Keratinocyte (primary cell): ENCODE data around the gene FES. TPM values are rescaled to one million over a fixed set of nuclear protein-coding genes. Genes with fewer than 3 reads are reported as not detected.

Experiments
- DNase-seq: peaks from one replicate; pipeline ENCODE4 v3.0.0-alpha.2; 2011; ENCODE audit warnings: low read depth, missing footprints, low spot score
- FAIRE-seq: peaks from 2 replicates; lab custom pipeline; 2011; peaks lifted over from hg19 to GRCh38; lab: Jason Lieb, UNC
- H2AFZ ChIP-seq: 2 replicates; pipeline ENCODE4 v1.6.0; 2012; ENCODE audit warnings: low read length, control low read depth, inconsistent platforms; ENCODE audit not compliant: control insufficient read depth
- H3K27ac ChIP-seq: 2 replicates; pipeline ENCODE4 v1.5.1; 2011; ENCODE audit warnings: low read length; ENCODE audit not compliant: control insufficient read depth, insufficient read depth
- H3K27me3 ChIP-seq: 3 replicates; pipeline ENCODE4 v1.6.0; 2011; ENCODE audit warnings: low read length; ENCODE audit not compliant: control insufficient read depth, insufficient read depth; ENCODE audit errors: extremely low read depth
- H3K36me3 ChIP-seq, 2 experiments: 2 replicates in 1 of 2; 3 replicates in 1 of 2; pipeline ENCODE4 v1.5.1; 2011; ENCODE audit warnings: low read length in 2 of 2, mild to moderate bottlenecking in 1 of 2; ENCODE audit not compliant: control insufficient read depth in 2 of 2, insufficient read depth in 2 of 2; ENCODE audit errors: extremely low read depth in 1 of 2
- H3K4me1 ChIP-seq: 3 replicates; pipeline ENCODE4 v1.5.1; 2011; ENCODE audit warnings: low read length; ENCODE audit not compliant: control insufficient read depth, insufficient read depth; ENCODE audit errors: extremely low read depth
- H3K4me2 ChIP-seq: 3 replicates; pipeline ENCODE4 v1.6.0; 2011; ENCODE audit warnings: low read depth, low read length; ENCODE audit not compliant: control insufficient read depth, insufficient read depth; ENCODE audit errors: extremely low read depth
- H3K4me3 ChIP-seq, 3 experiments: fragments of 200-600 bp in 1 of 3; sonication (generic) in 1 of 3; 2 replicates in 2 of 3; 3 replicates in 1 of 3; pipeline ENCODE4 v1.5.1; 2011 to 2016; ENCODE audit warnings: low read length in 3 of 3, mild to moderate bottlenecking in 3 of 3, control low read depth in 2 of 3, inconsistent platforms in 1 of 3, low read depth in 1 of 3, mixed read lengths in 1 of 3, mixed run types in 1 of 3, moderate library complexity in 1 of 3; ENCODE audit not compliant: control insufficient read depth in 2 of 3, insufficient read depth in 2 of 3; ENCODE audit errors: extremely low read depth in 1 of 3
- H3K79me2 ChIP-seq: 2 replicates; pipeline ENCODE4 v1.6.0; 2012; ENCODE audit warnings: low read length; ENCODE audit not compliant: control insufficient read depth, insufficient read depth
- H3K9ac ChIP-seq: 3 replicates; pipeline ENCODE4 v1.6.0; 2011; ENCODE audit warnings: low read length; ENCODE audit not compliant: control insufficient read depth, insufficient read depth; ENCODE audit errors: extremely low read depth
- H3K9me1 ChIP-seq: 3 replicates; pipeline ENCODE4 v1.6.0; 2011; ENCODE audit warnings: low read length; ENCODE audit not compliant: control insufficient read depth, insufficient read depth; ENCODE audit errors: extremely low read depth
- H3K9me3 ChIP-seq: 2 replicates; pipeline ENCODE4 v1.5.1; 2012; ENCODE audit warnings: low read depth, low read length; ENCODE audit not compliant: control insufficient read depth
- H4K20me1 ChIP-seq: 3 replicates; pipeline ENCODE4 v1.6.0; 2011; ENCODE audit warnings: low read length; ENCODE audit not compliant: control insufficient read depth, insufficient read depth; ENCODE audit errors: extremely low read depth
- EZH2 ChIP-seq: IDR thresholded peaks from one replicate; pipeline ENCODE4 v1.6.1; 2012; ENCODE audit warnings: inconsistent platforms, mild to moderate bottlenecking, low read length, moderate library complexity
- dilution Hi-C: fragments of 300-500 bp; cut with MboI; formaldehyde crosslinking; loops from one replicate; pipeline ENCODE4 v1.7.0; 2020; ENCODE audit warnings: low sequenced_read_pairs; ENCODE audit not compliant: extremely low pct_ligation_motif_present
- polyA plus RNA-seq, 5 experiments: library from polyadenylated mRNA; depleted of rRNA in 3 of 5; stranded (reverse) in 3 of 5; stranded (forward) in 1 of 5; unstranded in 1 of 5; fragments of >200 nt; gene quantifications; 1 replicate in 1 of 5; 2 replicates in 3 of 5; 3 replicates in 1 of 5; pipeline versions ENCODE4 v1.2.1 to v1.2.3, GENCODE V29; 2011 to 2012; ENCODE audit warnings: missing spikeins in 2 of 5, low read depth in 1 of 5, low replicate concordance in 1 of 5
- TF ChIP-seq, protein P1 (sequence below), 3 experiments: IDR thresholded peaks in 1 of 3; conservative IDR thresholded peaks in 1 of 3; optimal IDR thresholded peaks in 1 of 3; 2 replicates in 2 of 3; 3 replicates in 1 of 3; pipeline versions ENCODE3 to v1.5.1; 2011; ENCODE audit warnings: low read length in 3 of 3, mild to moderate bottlenecking in 3 of 3, moderate library complexity in 2 of 3, control low read depth in 1 of 3, inconsistent platforms in 1 of 3; ENCODE audit not compliant: insufficient read depth in 2 of 3; ENCODE audit errors: extremely low read depth in 1 of 3

The FES gene
- polyA plus RNA-seq, 1 donor (not counting 4 experiments of a cell fraction or from before 2014, with no cell fraction given), result 0.34 TPM

DNA sequence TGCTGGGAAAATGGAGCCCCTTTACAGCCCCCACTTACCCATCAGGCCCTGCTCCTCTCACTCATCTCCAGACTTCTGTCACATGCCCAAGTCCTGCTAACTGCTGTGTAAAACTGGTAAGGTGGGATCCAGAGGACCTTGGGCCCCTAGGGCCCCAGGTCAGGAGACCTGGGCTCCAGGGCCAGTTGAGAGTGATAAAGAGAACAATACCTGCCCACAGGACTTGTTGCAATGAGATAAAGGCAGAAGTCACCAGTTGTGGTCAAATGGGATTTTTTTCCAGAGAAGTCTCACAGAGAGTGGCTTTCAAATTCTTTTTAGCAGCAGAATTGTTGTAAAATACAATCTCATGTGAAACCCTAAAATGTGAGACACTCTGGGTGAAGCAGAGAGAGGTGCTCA lies 15.2 kb upstream of the FES start:
- H3K4me2 ChIP-seq, result peak overlapping the region; percentile 85

GRCh38 chr15:90869601-90870353 lies 14.5 kb upstream of the FES start:
- Histone ChIP-seq H3K36me3 (peaks cover 0 to 4% of the 10 kb centered on the region in 2 experiments), H3K4me1 (peaks cover 49% of the 10 kb centered on the region), H4K20me1 (no peaks in the 10 kb centered on the region), H3K27me3 (no peaks in the 10 kb centered on the region), H3K4me2 (peak overlapping the region; percentile 85), H3K9me3 (no peaks in the 10 kb centered on the region), H3K9me1 (peaks cover 5% of the 10 kb centered on the region), H3K4me3 (peak overlapping the region in 2 of 3 experiments; percentile 88 to 89), H3K9ac (peak overlapping the region; percentile 88), H2AFZ (peak overlapping the region; percentile 19), H3K79me2 (peaks cover 40% of the 10 kb centered on the region), H3K27ac (peak overlapping the region; percentile 92)
- DNase-seq (peak; percentile 92), FAIRE-seq (peak; percentile 70)
- dilution Hi-C loops, result no loop called here
- TF ChIP-seq, protein P1, sequence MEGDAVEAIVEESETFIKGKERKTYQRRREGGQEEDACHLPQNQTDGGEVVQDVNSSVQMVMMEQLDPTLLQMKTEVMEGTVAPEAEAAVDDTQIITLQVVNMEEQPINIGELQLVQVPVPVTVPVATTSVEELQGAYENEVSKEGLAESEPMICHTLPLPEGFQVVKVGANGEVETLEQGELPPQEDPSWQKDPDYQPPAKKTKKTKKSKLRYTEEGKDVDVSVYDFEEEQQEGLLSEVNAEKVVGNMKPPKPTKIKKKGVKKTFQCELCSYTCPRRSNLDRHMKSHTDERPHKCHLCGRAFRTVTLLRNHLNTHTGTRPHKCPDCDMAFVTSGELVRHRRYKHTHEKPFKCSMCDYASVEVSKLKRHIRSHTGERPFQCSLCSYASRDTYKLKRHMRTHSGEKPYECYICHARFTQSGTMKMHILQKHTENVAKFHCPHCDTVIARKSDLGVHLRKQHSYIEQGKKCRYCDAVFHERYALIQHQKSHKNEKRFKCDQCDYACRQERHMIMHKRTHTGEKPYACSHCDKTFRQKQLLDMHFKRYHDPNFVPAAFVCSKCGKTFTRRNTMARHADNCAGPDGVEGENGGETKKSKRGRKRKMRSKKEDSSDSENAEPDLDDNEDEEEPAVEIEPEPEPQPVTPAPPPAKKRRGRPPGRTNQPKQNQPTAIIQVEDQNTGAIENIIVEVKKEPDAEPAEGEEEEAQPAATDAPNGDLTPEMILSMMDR (optimal IDR thresholded peaks at IDR 0.05 in 1 of 3, IDR thresholded peaks at IDR 0.05 in 1 of 3, conservative IDR thresholded peaks at IDR 0.05 in 1 of 3; ENCODE audit: extremely low read depth in 1 of 3, insufficient read depth in 2 of 3, low read length in 3 of 3), result no peak
- TF ChIP-seq EZH2, result no peak

More for the DNA sequence above, 15.2 kb upstream of the FES start:
- dilution Hi-C loops, result no loop called here
- Histone ChIP-seq H3K9ac (peak overlapping the region; percentile 34), H3K4me1 (peaks cover 52% of the 10 kb centered on the region), H3K79me2 (peaks cover 33% of the 10 kb centered on the region), H3K4me3 (peak overlapping the region in 1 of 3 experiments; percentile 47), H3K9me3 (no peaks in the 10 kb centered on the region), H4K20me1 (no peaks in the 10 kb centered on the region), H3K36me3 (peaks cover 0 to 4% of the 10 kb centered on the region in 2 experiments), H3K9me1 (peaks cover 5% of the 10 kb centered on the region), H3K27ac (peak overlapping the region; percentile 92), H3K27me3 (no peaks in the 10 kb centered on the region), H2AFZ (no peak overlapping the region)
- DNase-seq (no peak), FAIRE-seq (no peak)
- TF ChIP-seq, protein P1 (optimal IDR thresholded peaks at IDR 0.05 in 1 of 3, IDR thresholded peaks at IDR 0.05 in 1 of 3, conservative IDR thresholded peaks at IDR 0.05 in 1 of 3; ENCODE audit: extremely low read depth in 1 of 3, insufficient read depth in 2 of 3, low read length in 3 of 3), result no peak
- TF ChIP-seq EZH2, result no peak
